Endothelial cell (in vitro differentiated cells): Measurements from ENCODE around the gene RAD51B. TPM values are rescaled to one million over a fixed set of nuclear protein-coding genes. Genes with fewer than 3 reads are reported as not detected.

ENCODE experiments used
- DNase-seq: peaks from one replicate; pipeline ENCODE4 v3.0.0; 2021; ENCODE audit warnings: low spot score
- H3K27ac Mint-ChIP-seq: one replicate; pipeline ENCODE4 v1.8.0; 2021; ENCODE audit warnings: mixed read lengths, inconsistent platforms; ENCODE audit not compliant: unreplicated experiment
- H3K27me3 Mint-ChIP-seq: one replicate; pipeline ENCODE4 v1.8.0; 2021; ENCODE audit warnings: mild to moderate bottlenecking, moderate library complexity, mixed read lengths, inconsistent platforms; ENCODE audit not compliant: unreplicated experiment
- H3K36me3 Mint-ChIP-seq: one replicate; pipeline ENCODE4 v1.8.0; 2021; ENCODE audit warnings: mild to moderate bottlenecking, low read depth, mixed read lengths, inconsistent platforms; ENCODE audit not compliant: unreplicated experiment
- H3K4me1 Mint-ChIP-seq: one replicate; pipeline ENCODE4 v1.8.0; 2021; ENCODE audit warnings: mild to moderate bottlenecking, mixed read lengths, inconsistent platforms; ENCODE audit not compliant: unreplicated experiment
- H3K4me3 Mint-ChIP-seq: one replicate; pipeline ENCODE4 v1.8.0; 2021; ENCODE audit warnings: mild to moderate bottlenecking, mixed read lengths, inconsistent platforms; ENCODE audit not compliant: unreplicated experiment
- H3K9me3 Mint-ChIP-seq: one replicate; pipeline ENCODE4 v1.8.0; 2021; ENCODE audit warnings: mixed read lengths, inconsistent platforms; ENCODE audit not compliant: unreplicated experiment
- CTCF ChIP-seq: fragments of 200-600 bp; sonication (generic); IDR thresholded peaks from one replicate; pipeline ENCODE4 v1.5.0; 2021; ENCODE audit warnings: antibody characterized with exemption; ENCODE audit not compliant: unreplicated experiment
- total RNA-seq: library from RNA; stranded (reverse); fragmentation: NEBNext Ultra II Directional; extraction: Animal tissue kit (Norgen Biotek cat#: 25700); gene quantifications from one replicate; pipeline ENCODE4 v1.2.1, GENCODE V29; 2021; ENCODE audit not compliant: unreplicated experiment

Gene RAD51B
- total RNA-seq, 1 donor from 2014 or later: 23.5 TPM

- no peak for TF ChIP-seq CTCF
- peaks cover 10% of the 10 kb centered on the region for H3K27me3 Mint-ChIP-seq
- H3K36me3 Mint-ChIP-seq: peaks cover 5% of the 10 kb centered on the region
- no peak for DNase-seq
- no peak overlapping the region for H3K4me3 Mint-ChIP-seq
- no peak overlapping the region for H3K27ac Mint-ChIP-seq
- peaks cover 18% of the 10 kb centered on the region for H3K4me1 Mint-ChIP-seq
- no peaks in the 10 kb centered on the region for H3K9me3 Mint-ChIP-seq
These were observed 767.5 kb downstream of the RAD51B start for GRCh38 chr14:68586896-68587751.

- peaks cover 18% of the 10 kb centered on the region for H3K4me1 Mint-ChIP-seq
- H3K4me3 Mint-ChIP-seq: no peak overlapping the region
- TF ChIP-seq CTCF: no peak
- H3K27me3 Mint-ChIP-seq: peaks cover 10% of the 10 kb centered on the region
- H3K9me3 Mint-ChIP-seq: no peaks in the 10 kb centered on the region
- H3K27ac Mint-ChIP-seq: no peak overlapping the region
- peaks cover 9% of the 10 kb centered on the region for H3K36me3 Mint-ChIP-seq
- no peak for DNase-seq
These were observed 768.4 kb downstream of the RAD51B start for GRCh38 chr14:68587931-68588330.

- H3K27me3 Mint-ChIP-seq: peaks cover 14% of the 10 kb centered on the region
- DNase-seq: no peak
- H3K36me3 Mint-ChIP-seq: peaks cover 6% of the 10 kb centered on the region
- no peak overlapping the region for H3K4me3 Mint-ChIP-seq
- H3K4me1 Mint-ChIP-seq: peaks cover 26% of the 10 kb centered on the region
- no peaks in the 10 kb centered on the region for H3K9me3 Mint-ChIP-seq
- TF ChIP-seq CTCF: no peak
- no peak overlapping the region for H3K27ac Mint-ChIP-seq
These were observed 770.0 kb downstream of the RAD51B start for GRCh38 chr14:68589447-68590200.

- TF ChIP-seq CTCF: no peak
- Mint-ChIP-seq H3K4me1 (peaks cover 27% of the 10 kb centered on the region), H3K27me3 (peaks cover 13% of the 10 kb centered on the region), H3K27ac (no peak overlapping the region), H3K4me3 (no peak overlapping the region), H3K36me3 (peaks cover 5% of the 10 kb centered on the region), H3K9me3 (no peaks in the 10 kb centered on the region)
- no peak for DNase-seq
These were observed 770.6 kb downstream of the RAD51B start for GRCh38 chr14:68590201-68590522.

GRCh38 chr14:68591786-68592185, 772.2 kb downstream of the RAD51B start:
- Mint-ChIP-seq H3K9me3 (no peaks in the 10 kb centered on the region), H3K27me3 (peaks cover 13% of the 10 kb centered on the region), H3K27ac (no peak overlapping the region), H3K36me3 (peaks cover 5% of the 10 kb centered on the region), H3K4me3 (no peak overlapping the region), H3K4me1 (peaks cover 33% of the 10 kb centered on the region)
- no peak for TF ChIP-seq CTCF
- DNase-seq: no peak
